Endothelial cell of umbilical vein (primary cell): ENCODE data around the gene ZP1. TPM values are rescaled to one million over a fixed set of nuclear protein-coding genes. Genes with fewer than 3 reads are reported as not detected.

Source experiments
- BruUV-seq: library from RNA; stranded (reverse); fragments of 400-500 nt; replicated peaks from 2 replicates; lab custom pipeline; 2021; lab: Mats Ljungman, UMichigan
- CTCF ChIA-PET: fragments of 300-600, 350-600 bp; sonication (Branson Sonifier 250); formaldehyde crosslinking; loops from one replicate; lab custom pipeline; 2021; ENCODE audit warnings: antibody characterized with exemption, inconsistent platforms; lab: Charles Lee
- POLR2A ChIA-PET: fragments of 300-600, 350-600 bp; sonication (Branson Sonifier 250); formaldehyde crosslinking; loops from one replicate; lab custom pipeline; 2021; ENCODE audit warnings: antibody characterized with exemption, inconsistent platforms; lab: Charles Lee
- DNase-seq: peaks from one replicate; pipeline ENCODE4 v3.0.0-alpha.2; 2011; ENCODE audit warnings: low read depth, low spot score
- FAIRE-seq: peaks from 2 replicates; lab custom pipeline; 2011; peaks lifted over from hg19 to GRCh38; lab: Jason Lieb, UNC
- H2AFZ ChIP-seq: 2 replicates; pipeline ENCODE4 v1.6.0; 2012; ENCODE audit warnings: low read depth, low read length, control low read depth, inconsistent platforms
- H3K27ac ChIP-seq: 2 replicates; pipeline ENCODE4 v1.5.1; 2011; ENCODE audit warnings: low read depth, mild to moderate bottlenecking, control low read depth, low read length, moderate library complexity; ENCODE audit not compliant: insufficient read depth
- H3K27me3 ChIP-seq, 2 experiments: 2 replicates each; pipeline versions ENCODE4 v1.6.0 to v1.6.1; 2011; ENCODE audit warnings: low read length in 2 of 2, mixed read lengths in 1 of 2; ENCODE audit not compliant: control insufficient read depth in 2 of 2, insufficient read depth in 2 of 2
- H3K36me3 ChIP-seq, 2 experiments: 2 replicates in 1 of 2; 3 replicates in 1 of 2; pipeline ENCODE4 v1.5.1; 2011; ENCODE audit warnings: low read length in 2 of 2, mild to moderate bottlenecking in 1 of 2, moderate library complexity in 1 of 2; ENCODE audit not compliant: control insufficient read depth in 2 of 2, insufficient read depth in 2 of 2; ENCODE audit errors: extremely low read depth in 1 of 2
- H3K4me1 ChIP-seq: 3 replicates; pipeline ENCODE4 v1.5.1; 2011; ENCODE audit warnings: mild to moderate bottlenecking, low read length; ENCODE audit not compliant: control insufficient read depth, insufficient read depth; ENCODE audit errors: extremely low read depth
- H3K4me2 ChIP-seq: 2 replicates; pipeline ENCODE4 v1.6.1; 2011; ENCODE audit warnings: low read length, control low read depth, mixed read lengths; ENCODE audit not compliant: insufficient read depth
- H3K4me3 ChIP-seq, 3 experiments: fragments of 200-600 bp in 1 of 3; sonication (generic), shearing (Covaris generic) in 1 of 3; replicated peaks in 1 of 3; 2 replicates each; pipeline ENCODE4 v1.5.1; 2011 to 2016; ENCODE audit warnings: control low read depth in 3 of 3, low read length in 3 of 3, mild to moderate bottlenecking in 2 of 3, inconsistent platforms in 1 of 3, low read depth in 1 of 3, moderate library complexity in 1 of 3; ENCODE audit not compliant: insufficient read depth in 1 of 3
- H3K79me2 ChIP-seq: 2 replicates; pipeline ENCODE4 v1.6.0; 2012; ENCODE audit warnings: low read length, inconsistent platforms; ENCODE audit not compliant: control insufficient read depth, insufficient read depth
- H3K9ac ChIP-seq: replicated peaks from 2 replicates; pipeline ENCODE3; 2011; ENCODE audit warnings: low read length, control low read depth; ENCODE audit not compliant: insufficient read depth; ENCODE audit errors: extremely low read depth
- H3K9me1 ChIP-seq: replicated peaks from 3 replicates; pipeline ENCODE4 v1.6.0; 2011; ENCODE audit warnings: mild to moderate bottlenecking, low read length; ENCODE audit not compliant: control insufficient read depth, insufficient read depth; ENCODE audit errors: extremely low read depth
- H3K9me3 ChIP-seq: replicated peaks from 2 replicates; pipeline ENCODE4 v1.5.1; 2012; ENCODE audit warnings: low read length, inconsistent platforms; ENCODE audit not compliant: control insufficient read depth, insufficient read depth
- H4K20me1 ChIP-seq: replicated peaks from 2 replicates; pipeline ENCODE3; 2011; ENCODE audit warnings: mild to moderate bottlenecking, low read length; ENCODE audit not compliant: control insufficient read depth, insufficient read depth; ENCODE audit errors: extremely low read depth
- CTCF ChIP-seq, 2 donors: IDR thresholded peaks; 1 replicate in 1 of 2; 2 replicates in 1 of 2; pipeline ENCODE4 v1.5.1; 2011; ENCODE audit warnings: low read length in 2 of 2, mild to moderate bottlenecking in 2 of 2, moderate library complexity in 2 of 2, control low read depth in 1 of 2, inconsistent platforms in 1 of 2, low read depth in 1 of 2; ENCODE audit not compliant: insufficient read depth in 1 of 2; ENCODE audit errors: extremely low read depth in 1 of 2
- EZH2 ChIP-seq: IDR thresholded peaks from 2 replicates; pipeline ENCODE4 v1.6.1; 2012; ENCODE audit warnings: borderline replicate concordance, low read depth, mild to moderate bottlenecking, moderate library complexity, low read length, inconsistent platforms; ENCODE audit not compliant: severe bottlenecking
- FOS ChIP-seq: IDR thresholded peaks from 2 replicates; pipeline ENCODE4 v1.6.1; 2011; ENCODE audit warnings: mild to moderate bottlenecking, low read length, moderate library complexity, borderline replicate concordance; ENCODE audit not compliant: insufficient read depth
- GATA2 ChIP-seq: IDR thresholded peaks from 2 replicates; pipeline ENCODE4 v1.7.0; 2011; ENCODE audit warnings: low read depth, mild to moderate bottlenecking, moderate library complexity, mixed read lengths, low read length; ENCODE audit not compliant: insufficient read length, insufficient read depth
- JUN ChIP-seq: IDR thresholded peaks from 2 replicates; pipeline ENCODE4 v1.6.1; 2011; ENCODE audit warnings: borderline replicate concordance, low read depth; ENCODE audit not compliant: insufficient read length, insufficient read depth
- MAX ChIP-seq: IDR thresholded peaks from 2 replicates; pipeline ENCODE4 v1.6.1; 2011; ENCODE audit not compliant: insufficient read depth, insufficient read length
- MYC ChIP-seq: IDR thresholded peaks from one replicate; pipeline ENCODE4 v1.6.1; 2011; ENCODE audit warnings: mild to moderate bottlenecking, low read depth, low read length
- POLR2A ChIP-seq: IDR thresholded peaks from 2 replicates; pipeline ENCODE4 v1.6.1; 2012; ENCODE audit warnings: low read depth, mild to moderate bottlenecking, control low read depth, low read length
- POLR2AphosphoS5 ChIP-seq: IDR thresholded peaks from 2 replicates; pipeline ENCODE4 v1.6.1; 2012; ENCODE audit warnings: low read depth, mild to moderate bottlenecking, control low read depth, low read length, moderate library complexity; ENCODE audit not compliant: insufficient read depth
- dilution Hi-C: fragments of 300-500 bp; cut with MboI; formaldehyde crosslinking; loops from one replicate; pipeline ENCODE4 v1.15.0; 2019; ENCODE audit warnings: low sequenced_read_pairs; ENCODE audit not compliant: extremely low pct_ligation_motif_present
- intact Hi-C: fragments of 100-400 bp; cut with micrococcal nuclease; formaldehyde crosslinking; loops from one replicate; pipeline ENCODE4 v1.10.0; 2022
- polyA plus RNA-seq, 4 experiments: library from polyadenylated mRNA; depleted of rRNA in 3 of 4; stranded (reverse) in 3 of 4; unstranded in 1 of 4; fragments of >200 nt; gene quantifications; 2 replicates each; pipeline versions ENCODE4 v1.2.1 to v1.2.3, GENCODE V29; 2011 to 2012; ENCODE audit warnings: missing spikeins in 1 of 4
- total RNA-seq: library from RNA; stranded (reverse); gene quantifications from 2 replicates; pipeline ENCODE4 v1.2.3, GENCODE V29; 2021

Gene ZP1
- total and polyA plus RNA-seq, 2 donors (not counting 3 experiments of a cell fraction or from before 2014, with no cell fraction given) = not detected

- DNase-seq (no peak), FAIRE-seq (no peak)
- no peak overlapping the region for H3K4me2 ChIP-seq
- H3K9me1 ChIP-seq = no peaks in the 10 kb centered on the region
- no peaks in the 10 kb centered on the region for H4K20me1 ChIP-seq
- POLR2A ChIA-PET = no interaction called here
- peaks cover 2 to 12% of the 10 kb centered on the region in 2 experiments for H3K36me3 ChIP-seq
- H3K79me2 ChIP-seq = peaks cover 51% of the 10 kb centered on the region
- intact Hi-C loops = loop anchor here (10.0 kb wide), 1 partner anchor 218 kb away; no protein-coding TSS in a partner anchor
- no peaks in the 10 kb centered on the region for H3K27me3 ChIP-seq
- CTCF ChIA-PET = interaction anchor here (4.8 kb wide), 1 partner anchor 18 kb away, joined by 32 read pairs; no protein-coding TSS in a partner anchor
- no peak overlapping the region for H3K27ac ChIP-seq
- BruUV-seq = no TSS peak
- no peak overlapping the region for H3K9ac ChIP-seq
- no peak overlapping the region for H2AFZ ChIP-seq
- H3K4me3 ChIP-seq = no peak overlapping the region
- peaks cover 40% of the 10 kb centered on the region for H3K4me1 ChIP-seq
- no peak for TF ChIP-seq CTCF (IDR thresholded peaks at IDR 0.05; ENCODE audit: extremely low read depth in 1 of 2, insufficient read depth in 1 of 2, low read depth in 1 of 2, low read length in 2 of 2)
- no peak for TF ChIP-seq FOS
- TF ChIP-seq GATA2 = no peak
- no peak for TF ChIP-seq MAX
- TF ChIP-seq MYC = no peak
- no peak for TF ChIP-seq POLR2A
- no peak for TF ChIP-seq POLR2AphosphoS5
- no peak for TF ChIP-seq EZH2
- TF ChIP-seq JUN = no peak
- H3K9me3 ChIP-seq = no peaks in the 10 kb centered on the region
- dilution Hi-C loops = no loop called here
Measured at GRCh38 chr11:60916669-60917206, 49.4 kb downstream of the ZP1 start.
